Keratinocyte (primary cell): Measurements from ENCODE around the gene BRD3OS. TPM values are rescaled to one million over a fixed set of nuclear protein-coding genes. Genes with fewer than 3 reads are reported as not detected.

ENCODE experiments used
- DNase-seq: peaks from one replicate; pipeline ENCODE4 v3.0.0-alpha.2; 2011; ENCODE audit warnings: low read depth, missing footprints, low spot score
- FAIRE-seq: peaks from 2 replicates; lab custom pipeline; 2011; peaks lifted over from hg19 to GRCh38; lab: Jason Lieb, UNC
- H2AFZ ChIP-seq: 2 replicates; pipeline ENCODE4 v1.6.0; 2012; ENCODE audit warnings: low read length, control low read depth, inconsistent platforms; ENCODE audit not compliant: control insufficient read depth
- H3K27ac ChIP-seq: 2 replicates; pipeline ENCODE4 v1.5.1; 2011; ENCODE audit warnings: low read length; ENCODE audit not compliant: control insufficient read depth, insufficient read depth
- H3K27me3 ChIP-seq: 3 replicates; pipeline ENCODE4 v1.6.0; 2011; ENCODE audit warnings: low read length; ENCODE audit not compliant: control insufficient read depth, insufficient read depth; ENCODE audit errors: extremely low read depth
- H3K36me3 ChIP-seq, 2 experiments: 2 replicates in 1 of 2; 3 replicates in 1 of 2; pipeline ENCODE4 v1.5.1; 2011; ENCODE audit warnings: low read length in 2 of 2, mild to moderate bottlenecking in 1 of 2; ENCODE audit not compliant: control insufficient read depth in 2 of 2, insufficient read depth in 2 of 2; ENCODE audit errors: extremely low read depth in 1 of 2
- H3K4me1 ChIP-seq: 3 replicates; pipeline ENCODE4 v1.5.1; 2011; ENCODE audit warnings: low read length; ENCODE audit not compliant: control insufficient read depth, insufficient read depth; ENCODE audit errors: extremely low read depth
- H3K4me2 ChIP-seq: 3 replicates; pipeline ENCODE4 v1.6.0; 2011; ENCODE audit warnings: low read depth, low read length; ENCODE audit not compliant: control insufficient read depth, insufficient read depth; ENCODE audit errors: extremely low read depth
- H3K4me3 ChIP-seq, 3 experiments: fragments of 200-600 bp in 1 of 3; sonication (generic) in 1 of 3; 2 replicates in 2 of 3; 3 replicates in 1 of 3; pipeline ENCODE4 v1.5.1; 2011 to 2016; ENCODE audit warnings: low read length in 3 of 3, mild to moderate bottlenecking in 3 of 3, control low read depth in 2 of 3, inconsistent platforms in 1 of 3, low read depth in 1 of 3, mixed read lengths in 1 of 3, mixed run types in 1 of 3, moderate library complexity in 1 of 3; ENCODE audit not compliant: control insufficient read depth in 2 of 3, insufficient read depth in 2 of 3; ENCODE audit errors: extremely low read depth in 1 of 3
- H3K79me2 ChIP-seq: 2 replicates; pipeline ENCODE4 v1.6.0; 2012; ENCODE audit warnings: low read length; ENCODE audit not compliant: control insufficient read depth, insufficient read depth
- H3K9ac ChIP-seq: 3 replicates; pipeline ENCODE4 v1.6.0; 2011; ENCODE audit warnings: low read length; ENCODE audit not compliant: control insufficient read depth, insufficient read depth; ENCODE audit errors: extremely low read depth
- H3K9me1 ChIP-seq: 3 replicates; pipeline ENCODE4 v1.6.0; 2011; ENCODE audit warnings: low read length; ENCODE audit not compliant: control insufficient read depth, insufficient read depth; ENCODE audit errors: extremely low read depth
- H3K9me3 ChIP-seq: 2 replicates; pipeline ENCODE4 v1.5.1; 2012; ENCODE audit warnings: low read depth, low read length; ENCODE audit not compliant: control insufficient read depth
- H4K20me1 ChIP-seq: 3 replicates; pipeline ENCODE4 v1.6.0; 2011; ENCODE audit warnings: low read length; ENCODE audit not compliant: control insufficient read depth, insufficient read depth; ENCODE audit errors: extremely low read depth
- CTCF ChIP-seq, 3 experiments: IDR thresholded peaks in 1 of 3; conservative IDR thresholded peaks in 1 of 3; optimal IDR thresholded peaks in 1 of 3; 2 replicates in 2 of 3; 3 replicates in 1 of 3; pipeline versions ENCODE3 to v1.5.1; 2011; ENCODE audit warnings: low read length in 3 of 3, mild to moderate bottlenecking in 3 of 3, moderate library complexity in 2 of 3, control low read depth in 1 of 3, inconsistent platforms in 1 of 3; ENCODE audit not compliant: insufficient read depth in 2 of 3; ENCODE audit errors: extremely low read depth in 1 of 3
- EZH2 ChIP-seq: IDR thresholded peaks from one replicate; pipeline ENCODE4 v1.6.1; 2012; ENCODE audit warnings: inconsistent platforms, mild to moderate bottlenecking, low read length, moderate library complexity
- dilution Hi-C: fragments of 300-500 bp; cut with MboI; formaldehyde crosslinking; loops from one replicate; pipeline ENCODE4 v1.7.0; 2020; ENCODE audit warnings: low sequenced_read_pairs; ENCODE audit not compliant: extremely low pct_ligation_motif_present
- polyA plus RNA-seq, 5 experiments: library from polyadenylated mRNA; depleted of rRNA in 3 of 5; stranded (reverse) in 3 of 5; stranded (forward) in 1 of 5; unstranded in 1 of 5; fragments of >200 nt; gene quantifications; 1 replicate in 1 of 5; 2 replicates in 3 of 5; 3 replicates in 1 of 5; pipeline versions ENCODE4 v1.2.1 to v1.2.3, GENCODE V29; 2011 to 2012; ENCODE audit warnings: missing spikeins in 2 of 5, low read depth in 1 of 5, low replicate concordance in 1 of 5

BRD3OS gene
- polyA plus RNA-seq, 1 donor (not counting 4 experiments of a cell fraction or from before 2014, with no cell fraction given) = 8.5 TPM

GRCh38 chr9:133982971-133983720, 42.1 kb upstream of the BRD3OS start:
- H3K4me3 ChIP-seq = no peak overlapping the region
- no peak overlapping the region for H3K9ac ChIP-seq
- H3K27me3 ChIP-seq = no peaks in the 10 kb centered on the region
- FAIRE-seq = no peak
- no peak overlapping the region for H2AFZ ChIP-seq
- peaks cover 55% of the 10 kb centered on the region for H4K20me1 ChIP-seq
- H3K27ac ChIP-seq = no peak overlapping the region
- H3K79me2 ChIP-seq = peaks cover 97% of the 10 kb centered on the region
- TF ChIP-seq CTCF (optimal IDR thresholded peaks at IDR 0.05 in 1 of 3, IDR thresholded peaks at IDR 0.05 in 1 of 3, conservative IDR thresholded peaks at IDR 0.05 in 1 of 3; ENCODE audit: extremely low read depth in 1 of 3, insufficient read depth in 2 of 3, low read length in 3 of 3) (no peak), EZH2 (no peak)
- peaks cover 1% of the 10 kb centered on the region for H3K9me1 ChIP-seq
- dilution Hi-C loops = no loop called here
- peaks cover 0 to 6% of the 10 kb centered on the region in 2 experiments for H3K36me3 ChIP-seq
- H3K9me3 ChIP-seq = no peaks in the 10 kb centered on the region
- no peak for DNase-seq
- H3K4me2 ChIP-seq = no peak overlapping the region
- H3K4me1 ChIP-seq = no peaks in the 10 kb centered on the region

GRCh38 chr9:133986061-133986460, 39.2 kb upstream of the BRD3OS start:
- Histone ChIP-seq H3K27me3 (no peaks in the 10 kb centered on the region), H2AFZ (no peak overlapping the region), H3K79me2 (peaks cover 93% of the 10 kb centered on the region), H3K9me1 (peaks cover 3% of the 10 kb centered on the region), H3K4me1 (peaks cover 12% of the 10 kb centered on the region), H4K20me1 (peaks cover 46% of the 10 kb centered on the region), H3K9ac (no peak overlapping the region), H3K9me3 (no peaks in the 10 kb centered on the region), H3K36me3 (peaks cover 3 to 6% of the 10 kb centered on the region in 2 experiments), H3K27ac (no peak overlapping the region), H3K4me3 (no peak overlapping the region), H3K4me2 (no peak overlapping the region)
- dilution Hi-C loops = no loop called here
- FAIRE-seq (no peak), DNase-seq (no peak)
- no peak for TF ChIP-seq EZH2
- TF ChIP-seq CTCF (optimal IDR thresholded peaks at IDR 0.05 in 1 of 3, IDR thresholded peaks at IDR 0.05 in 1 of 3, conservative IDR thresholded peaks at IDR 0.05 in 1 of 3; ENCODE audit: extremely low read depth in 1 of 3, insufficient read depth in 2 of 3, low read length in 3 of 3) = no peak
